Measurements from ENCODE around the gene PAX7.

GRCh38 chr1:18792747-18793146, 162.1 kb downstream of the PAX7 start:
- TF ChIP-seq USF1 (CRISPR knock-in tag; IDR thresholded peaks at IDR 0.05) (no peak), GRHL2 (CRISPR knock-in tag; IDR thresholded peaks at IDR 0.05; ENCODE audit: insufficient replicate concordance, severe bottlenecking) (no peak), CTCF (IDR thresholded peaks at IDR 0.05) (no peak), SMAD4 (CRISPR knock-in tag; IDR thresholded peaks at IDR 0.05) (no peak), FOXJ3 (CRISPR knock-in tag; IDR thresholded peaks at IDR 0.05; ENCODE audit: borderline replicate concordance) (no peak), TEAD4 (CRISPR knock-in tag; IDR thresholded peaks at IDR 0.05) (no peak), CREM (CRISPR knock-in tag; IDR thresholded peaks at IDR 0.05) (no peak), E2F4 (CRISPR knock-in tag; IDR thresholded peaks at IDR 0.05; ENCODE audit: borderline replicate concordance, low read depth) (no peak), MAX (CRISPR knock-in tag; IDR thresholded peaks at IDR 0.05) (no peak), STAT6 (CRISPR knock-in tag; conservative IDR thresholded peaks at IDR 0.05; ENCODE audit: low read depth) (no peak), ATF2 (CRISPR knock-in tag; IDR thresholded peaks at IDR 0.05; ENCODE audit: borderline replicate concordance, low read depth) (no peak), FOXP4 (CRISPR knock-in tag; IDR thresholded peaks at IDR 0.05) (no peak), IRF2 (CRISPR knock-in tag; IDR thresholded peaks at IDR 0.05; ENCODE audit: borderline replicate concordance, low read depth) (no peak), TP53 (CRISPR knock-in tag; IDR thresholded peaks at IDR 0.05) (no peak)
